Raji (cell line): Measurements from ENCODE around the gene ZDHHC1.

Source experiments
- POLR2A ChIP-seq: IDR thresholded peaks from 2 replicates; pipeline ENCODE4 v1.6.1; 2011; ENCODE audit warnings: low read depth, low read length, control low read depth; ENCODE audit not compliant: insufficient read depth

Gene ZDHHC1

GRCh38 chr16:67415872-67416793 lies at the start of gene ZDHHC1:
Gene ZDHHC1 (minus strand): TSS chr16:67416477. CDS start chr16:67407775, 8,702 bp downstream.
- no peak for TF ChIP-seq POLR2A

GRCh38 chr16:67464565-67464964 lies 48.3 kb upstream of the ZDHHC1 start:
- no peak for TF ChIP-seq POLR2A

- no peak for TF ChIP-seq POLR2A
Measured at GRCh38 chr16:67463691-67464090, 47.4 kb upstream of the ZDHHC1 start.

GRCh38 chr16:67463059-67463458 lies 46.8 kb upstream of the ZDHHC1 start:
- TF ChIP-seq POLR2A = no peak

GRCh38 chr16:67462279-67462655 lies 46.0 kb upstream of the ZDHHC1 start:
- TF ChIP-seq POLR2A = no peak

GRCh38 chr16:67461600-67462278 lies 45.5 kb upstream of the ZDHHC1 start:
- no peak for TF ChIP-seq POLR2A

GRCh38 chr16:67460961-67461360 lies 44.7 kb upstream of the ZDHHC1 start:
- TF ChIP-seq POLR2A = no peak

GRCh38 chr16:67460168-67460567 lies 43.9 kb upstream of the ZDHHC1 start:
- TF ChIP-seq POLR2A = no peak

GRCh38 chr16:67459861-67460150 lies 43.5 kb upstream of the ZDHHC1 start:
- TF ChIP-seq POLR2A = no peak

GRCh38 chr16:67459066-67459860 lies 43.0 kb upstream of the ZDHHC1 start:
- no peak for TF ChIP-seq POLR2A

- no peak for TF ChIP-seq POLR2A
Measured at GRCh38 chr16:67458121-67458641, 41.9 kb upstream of the ZDHHC1 start.

- no peak for TF ChIP-seq POLR2A
Measured at GRCh38 chr16:67457611-67458010, 41.3 kb upstream of the ZDHHC1 start.

GRCh38 chr16:67456391-67457081 lies 40.3 kb upstream of the ZDHHC1 start:
- TF ChIP-seq POLR2A = no peak

- no peak for TF ChIP-seq POLR2A
Measured at GRCh38 chr16:67454852-67455251, 38.6 kb upstream of the ZDHHC1 start.

GRCh38 chr16:67454104-67454503 lies 37.8 kb upstream of the ZDHHC1 start:
- TF ChIP-seq POLR2A = no peak
